ENCODE measurements around the gene CALR3.

Gene CALR3

DNA sequence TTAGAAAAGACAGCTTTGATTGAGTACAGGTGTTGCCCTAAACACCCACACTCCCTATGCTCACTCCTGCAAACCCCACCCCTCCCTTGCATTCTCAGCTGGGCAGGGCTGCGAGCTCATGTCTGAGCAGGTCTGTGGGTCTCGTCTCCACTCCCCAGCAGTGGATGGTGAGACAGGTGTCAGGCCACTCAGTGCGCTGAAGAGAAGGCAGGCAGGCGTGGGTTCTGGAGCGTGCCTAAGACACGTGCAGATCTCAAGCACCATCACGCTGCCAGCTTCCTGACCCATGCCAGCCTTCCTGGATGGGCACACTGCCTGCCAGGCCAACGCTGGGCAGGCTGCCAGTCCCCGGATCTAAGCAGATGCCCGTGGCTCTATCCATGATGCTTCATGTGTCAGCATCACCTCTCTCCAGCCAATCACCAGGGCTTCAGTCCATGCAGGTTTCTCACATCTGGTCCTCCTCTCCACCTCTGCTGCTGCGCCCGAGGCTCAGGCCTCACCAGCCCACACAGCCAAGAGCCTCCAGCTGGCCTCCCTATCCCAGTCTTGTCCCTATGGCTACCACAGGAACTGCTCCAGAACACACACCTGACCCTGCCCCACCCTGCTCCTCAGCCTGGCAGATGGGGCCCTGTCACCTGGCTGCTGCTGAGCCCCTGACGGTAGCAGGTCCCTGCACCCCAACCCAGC, 66.8 kb downstream of the CALR3 start:
- no peak for DNase-seq (ENCODE audit: low spot score)
